DMS153 treated with DMSO at 0.1 percent for 48 hours (cell line): ENCODE data around the gene RBP2.
A peak's percentile ranks its signal among the peaks of the same experiment; 100 is the strongest.
"Not testable (repeated sequence)": the region's sequence is repeated elsewhere in the genome, so short reads cannot be mapped to it uniquely, and the experiment has no call there.

Source experiments
- DNase-seq: peaks from one replicate; lab custom pipeline; 2025; ENCODE audit not compliant: unreplicated experiment; lab: John Stamatoyannopoulos, UW

RBP2 gene

GRCh38 chr3:139444446-139444845, 31.9 kb downstream of the RBP2 start:
- DNase-seq: no peak

- no peak for DNase-seq
These were observed 33.1 kb downstream of the RBP2 start for GRCh38 chr3:139443186-139443585.

GRCh38 chr3:139441656-139442055, 34.7 kb downstream of the RBP2 start:
- no peak for DNase-seq

- no peak for DNase-seq
These were observed 35.4 kb downstream of the RBP2 start for GRCh38 chr3:139440639-139441556.

- no peak for DNase-seq
These were observed 37.0 kb downstream of the RBP2 start for GRCh38 chr3:139439278-139439677.

GRCh38 chr3:139434764-139435307, 41.5 kb downstream of the RBP2 start:
- DNase-seq: no peak

GRCh38 chr3:139434228-139434627, 42.1 kb downstream of the RBP2 start:
- no peak for DNase-seq

- DNase-seq: no peak
These were observed 43.2 kb downstream of the RBP2 start for GRCh38 chr3:139433089-139433488.

GRCh38 chr3:139430493-139430892, 45.8 kb downstream of the RBP2 start:
- DNase-seq: peak; percentile 20

GRCh38 chr3:139427283-139428060, 48.8 kb downstream of the RBP2 start:
- DNase-seq: peak; percentile 80

GRCh38 chr3:139425745-139426400, 50.4 kb downstream of the RBP2 start:
- DNase-seq: no peak

- DNase-seq: no peak
These were observed 53.1 kb downstream of the RBP2 start for GRCh38 chr3:139423232-139423631.

GRCh38 chr3:139421460-139421859, 54.9 kb downstream of the RBP2 start:
- no peak for DNase-seq

- no peak for DNase-seq
These were observed 55.3 kb downstream of the RBP2 start for GRCh38 chr3:139421040-139421439.

- no peak for DNase-seq
These were observed 58.2 kb downstream of the RBP2 start for GRCh38 chr3:139418144-139418543.

- no peak for DNase-seq
These were observed 60.0 kb downstream of the RBP2 start for GRCh38 chr3:139416275-139416674.

GRCh38 chr3:139414608-139415224, 61.6 kb downstream of the RBP2 start:
- no peak for DNase-seq

- DNase-seq: not testable (repeated sequence)
These were observed 63.4 kb downstream of the RBP2 start for GRCh38 chr3:139412891-139413290.
